Loucy (cell line): ENCODE data around the gene TRAPPC2L.

Source experiments
- H2AFZ ChIP-seq: fragments of 200-600 bp; sonication (generic); 2 replicates; pipeline ENCODE4 v1.6.0; 2016; ENCODE audit warnings: antibody characterized with exemption, mild to moderate bottlenecking, low read length, moderate library complexity
- H3F3A ChIP-seq: fragments of 200-600 bp; 2 replicates; pipeline ENCODE4 v1.6.0; 2016; ENCODE audit warnings: antibody characterized with exemption, low read depth, mild to moderate bottlenecking
- H3K27me3 ChIP-seq: fragments of 200-600 bp; sonication (generic); 2 replicates; pipeline ENCODE4 v1.6.1; 2014; ENCODE audit warnings: low read length, mild to moderate bottlenecking; ENCODE audit not compliant: insufficient read depth, poor library complexity, severe bottlenecking
- H3K36me3 ChIP-seq: fragments of 200-600 bp; sonication (generic); 2 replicates; pipeline ENCODE4 v1.6.1; 2016; ENCODE audit warnings: low read length; ENCODE audit not compliant: insufficient read depth
- H3K4me1 ChIP-seq: fragments of 200-600 bp; sonication (generic); 2 replicates; pipeline ENCODE4 v1.5.1; 2014; ENCODE audit warnings: low read length, mild to moderate bottlenecking; ENCODE audit not compliant: insufficient read depth, poor library complexity, severe bottlenecking
- H3K4me2 ChIP-seq: fragments of 200-600 bp; sonication (generic); 2 replicates; pipeline ENCODE4 v1.6.0; 2014; ENCODE audit warnings: antibody characterized with exemption, low read length, low read depth, mild to moderate bottlenecking; ENCODE audit not compliant: poor library complexity, severe bottlenecking
- H3K4me3 ChIP-seq: fragments of 200-600 bp; sonication (generic); 2 replicates; pipeline ENCODE4 v1.5.1; 2014; ENCODE audit warnings: low read length, mild to moderate bottlenecking, mixed read lengths; ENCODE audit not compliant: poor library complexity, severe bottlenecking
- H3K79me2 ChIP-seq: fragments of 200-600 bp; sonication (generic); 2 replicates; pipeline ENCODE4 v1.6.1; 2014; ENCODE audit warnings: low read length; ENCODE audit not compliant: insufficient read depth
- H3K9ac ChIP-seq: fragments of 200-600 bp; sonication (generic); 2 replicates; pipeline ENCODE4 v1.6.0; 2014; ENCODE audit warnings: mild to moderate bottlenecking, low read depth, low read length, moderate library complexity; ENCODE audit not compliant: poor library complexity, severe bottlenecking
- H3K9me2 ChIP-seq: fragments of 200-600 bp; sonication (generic); replicated peaks from 2 replicates; pipeline ENCODE4 v1.6.1; 2016; ENCODE audit warnings: low read depth, low read length, mixed read lengths
- H3K9me3 ChIP-seq: fragments of 200-600 bp; sonication (generic); 2 replicates; pipeline ENCODE4 v1.6.1; 2014; ENCODE audit warnings: mild to moderate bottlenecking, antibody characterized with exemption, low read length, low read depth; ENCODE audit not compliant: insufficient read depth
- H4K20me1 ChIP-seq: fragments of 200-600 bp; sonication (generic); 2 replicates; pipeline ENCODE4 v1.6.0; 2014; ENCODE audit warnings: antibody characterized with exemption, low read length, mild to moderate bottlenecking; ENCODE audit not compliant: insufficient read depth, poor library complexity, severe bottlenecking
- CTCF ChIP-seq: fragments of 200-600 bp; sonication (generic); conservative IDR thresholded peaks from 2 replicates; pipeline ENCODE4 v1.5.1; 2014; ENCODE audit warnings: mild to moderate bottlenecking, antibody characterized with exemption, low read length
- EZH2phosphoT487 ChIP-seq: fragments of 200-600 bp; IDR thresholded peaks from 2 replicates; pipeline ENCODE4 v1.6.1; 2018; ENCODE audit warnings: antibody characterized with exemption, mild to moderate bottlenecking, moderate library complexity, borderline replicate concordance

TRAPPC2L gene

GRCh38 chr16:88901718-88902337 lies 44.9 kb downstream of the TRAPPC2L start:
- Histone ChIP-seq H3K27me3 (no peaks in the 10 kb centered on the region), H3F3A (no peaks in the 10 kb centered on the region), H3K4me2 (no peak overlapping the region), H4K20me1 (peaks cover 39% of the 10 kb centered on the region), H3K9me3 (no peaks in the 10 kb centered on the region), H3K4me3 (no peak overlapping the region), H3K36me3 (peaks cover 38% of the 10 kb centered on the region; the same call in 1 of the 2 replicates), H3K9ac (no peak overlapping the region), H2AFZ (no peak overlapping the region), H3K79me2 (peaks cover 27% of the 10 kb centered on the region; the same call in 1 of the 2 replicates), H3K4me1 (no peaks in the 10 kb centered on the region), H3K9me2 (no peaks in the 10 kb centered on the region)
- TF ChIP-seq EZH2phosphoT487: no peak
- no peak for TF ChIP-seq CTCF

GRCh38 chr16:88902744-88903143 lies 45.8 kb downstream of the TRAPPC2L start:
- Histone ChIP-seq H3F3A (no peaks in the 10 kb centered on the region), H3K9ac (no peak overlapping the region), H4K20me1 (peaks cover 43% of the 10 kb centered on the region), H3K36me3 (peaks cover 29% of the 10 kb centered on the region; the same call in 1 of the 2 replicates), H3K4me3 (no peak overlapping the region), H3K79me2 (peaks cover 36% of the 10 kb centered on the region; the same call in 1 of the 2 replicates), H3K9me2 (no peaks in the 10 kb centered on the region), H3K4me2 (no peak overlapping the region), H2AFZ (no peak overlapping the region), H3K4me1 (no peaks in the 10 kb centered on the region), H3K27me3 (no peaks in the 10 kb centered on the region), H3K9me3 (no peaks in the 10 kb centered on the region)
- no peak for TF ChIP-seq CTCF
- no peak for TF ChIP-seq EZH2phosphoT487

GRCh38 chr16:88903267-88903666 lies 46.3 kb downstream of the TRAPPC2L start:
- H3K4me2 ChIP-seq: no peak overlapping the region
- no peak overlapping the region for H3K4me3 ChIP-seq
- H3K9ac ChIP-seq: no peak overlapping the region
- H3K4me1 ChIP-seq: no peaks in the 10 kb centered on the region
- H3K9me2 ChIP-seq: no peaks in the 10 kb centered on the region
- H2AFZ ChIP-seq: no peak overlapping the region
- H3K27me3 ChIP-seq: no peaks in the 10 kb centered on the region
- H3K79me2 ChIP-seq: peaks cover 41% of the 10 kb centered on the region; the same call in 1 of the 2 replicates
- TF ChIP-seq EZH2phosphoT487 (no peak), CTCF (no peak)
- peaks cover 43% of the 10 kb centered on the region for H4K20me1 ChIP-seq
- H3K36me3 ChIP-seq: peaks cover 26% of the 10 kb centered on the region; the same call in 1 of the 2 replicates
- H3K9me3 ChIP-seq: no peaks in the 10 kb centered on the region
- H3F3A ChIP-seq: no peaks in the 10 kb centered on the region
